Suprapubic skin (tissue), 4 donors: ENCODE results near the gene LYL1. TPM values are rescaled to one million over a fixed set of nuclear protein-coding genes. Genes with fewer than 3 reads are reported as not detected.
"Not testable (repeated sequence)": the region's sequence is repeated elsewhere in the genome, so short reads cannot be mapped to it uniquely, and the experiment has no call there.

Experiments
- DNase-seq, 2 donors: peaks; one replicate each; pipeline ENCODE4 v3.0.0-alpha.2; 2019; ENCODE audit warnings: low spot score in 2 of 2
- H3K27ac ChIP-seq: fragments of 200-600 bp; sonication (generic); one replicate; pipeline ENCODE4 v1.5.1; 2019
- H3K27me3 ChIP-seq: fragments of 200-600 bp; sonication (generic); one replicate; pipeline ENCODE4 v1.5.1; 2019
- H3K36me3 ChIP-seq: fragments of 200-600 bp; sonication (generic); one replicate; pipeline ENCODE4 v1.5.1; 2019
- H3K4me1 ChIP-seq: fragments of 200-600 bp; sonication (generic); one replicate; pipeline ENCODE4 v1.5.1; 2019
- H3K4me3 ChIP-seq: fragments of 200-600 bp; sonication (generic); one replicate; pipeline ENCODE4 v1.5.1; 2019; ENCODE audit warnings: mild to moderate bottlenecking
- H3K9me3 ChIP-seq: fragments of 200-600 bp; sonication (generic); one replicate; pipeline ENCODE4 v1.5.1; 2019
- CTCF ChIP-seq, 2 donors: fragments of 200-600 bp in 1 of 2; fragments of 450-650 bp in 1 of 2; sonication (generic) in 1 of 2; IDR thresholded peaks; one replicate each; pipeline ENCODE4 v1.5.1; 2016 to 2019; ENCODE audit warnings: antibody characterized with exemption in 2 of 2, mild to moderate bottlenecking in 1 of 2, moderate library complexity in 1 of 2
- EP300 ChIP-seq: sonication (generic); formaldehyde crosslinking; IDR thresholded peaks from one replicate; pipeline ENCODE4 v1.6.1; 2017; ENCODE audit warnings: antibody characterized with exemption
- POLR2A ChIP-seq, 2 donors: fragments of 450-650 bp; IDR thresholded peaks; one replicate each; pipeline ENCODE4 v1.6.1; 2017; ENCODE audit warnings: antibody characterized with exemption in 2 of 2, mild to moderate bottlenecking in 2 of 2, moderate library complexity in 2 of 2
- POLR2AphosphoS5 ChIP-seq, 3 donors: sonication (generic); formaldehyde crosslinking; IDR thresholded peaks; one replicate each; pipeline ENCODE4 v1.6.1; 2017; ENCODE audit warnings: antibody characterized with exemption in 3 of 3
- WGBS: methylation state at CpG from one replicate; pipeline ENCODE4 v1.1.5; 2018; 5-methylcytosine and 5-hydroxymethylcytosine counted together
- total RNA-seq, 4 donors: library from RNA; depleted of rRNA; stranded (reverse); fragments of >200 nt; gene quantifications; one replicate each; pipeline ENCODE4 v1.1.0, GENCODE V29; 2016

Gene LYL1
- total RNA-seq, 4 donors from 2014 or later, result 1.5 to 2.7 (median 2.2) TPM

DNA sequence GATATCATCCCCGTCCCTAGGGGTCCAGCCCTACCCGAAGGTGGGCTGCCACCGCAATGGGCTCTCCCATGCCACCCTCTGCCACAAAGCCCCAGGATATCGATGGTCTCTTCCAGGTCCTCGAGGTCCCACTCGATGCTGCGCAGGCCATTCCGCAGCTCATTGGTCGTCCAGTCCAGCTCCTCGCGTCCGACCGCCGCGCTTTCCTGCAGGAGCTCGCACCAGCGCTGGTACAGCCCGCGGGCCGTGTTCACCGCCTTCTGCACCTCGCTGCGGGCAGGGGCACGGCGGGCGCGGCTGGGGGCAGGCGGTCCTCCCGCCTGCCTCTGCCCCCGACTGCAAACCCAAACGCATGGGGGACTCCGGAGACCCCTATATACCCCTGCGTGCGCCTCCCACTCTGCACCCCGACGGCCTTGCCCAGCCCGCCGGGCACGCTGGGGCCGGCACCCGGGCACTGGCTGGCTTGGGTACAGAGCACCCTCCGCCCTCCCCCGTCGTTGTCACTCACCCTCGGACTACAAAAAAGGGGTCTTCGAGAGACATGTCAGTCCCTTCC is 47.0 kb upstream of the LYL1 start:
- Histone ChIP-seq H3K27me3 (no peaks in the 10 kb centered on the region), H3K4me1 (peaks cover 22% of the 10 kb centered on the region), H3K9me3 (no peaks in the 10 kb centered on the region), H3K27ac (peak overlapping the region; percentile 97), H3K4me3 (peak overlapping the region; percentile 79), H3K36me3 (peaks cover 9% of the 10 kb centered on the region)
- WGBS, result 1% methylated on average over 14 of the region's 46 CpGs
- peak in 1 of 2 donors; percentile 78 for DNase-seq
- TF ChIP-seq CTCF (IDR thresholded peaks at IDR 0.05), result no peak
- TF ChIP-seq EP300, result no peak
- peak in 1 of 3 donors; percentile 35 for TF ChIP-seq POLR2AphosphoS5 (IDR thresholded peaks at IDR 0.05)
- TF ChIP-seq POLR2A (IDR thresholded peaks at IDR 0.05), result no peak

GRCh38 chr19:13149173-13149627 is 46.5 kb upstream of the LYL1 start:
- 20% methylated on average over 17 of the region's 17 CpGs for WGBS
- Histone ChIP-seq H3K27ac (peak overlapping the region; percentile 97), H3K36me3 (peaks cover 14% of the 10 kb centered on the region), H3K4me3 (peak overlapping the region; percentile 79), H3K4me1 (peaks cover 22% of the 10 kb centered on the region)
- DNase-seq, H3K9me3 ChIP-seq, H3K27me3 ChIP-seq: not testable (repeated sequence)

DNA sequence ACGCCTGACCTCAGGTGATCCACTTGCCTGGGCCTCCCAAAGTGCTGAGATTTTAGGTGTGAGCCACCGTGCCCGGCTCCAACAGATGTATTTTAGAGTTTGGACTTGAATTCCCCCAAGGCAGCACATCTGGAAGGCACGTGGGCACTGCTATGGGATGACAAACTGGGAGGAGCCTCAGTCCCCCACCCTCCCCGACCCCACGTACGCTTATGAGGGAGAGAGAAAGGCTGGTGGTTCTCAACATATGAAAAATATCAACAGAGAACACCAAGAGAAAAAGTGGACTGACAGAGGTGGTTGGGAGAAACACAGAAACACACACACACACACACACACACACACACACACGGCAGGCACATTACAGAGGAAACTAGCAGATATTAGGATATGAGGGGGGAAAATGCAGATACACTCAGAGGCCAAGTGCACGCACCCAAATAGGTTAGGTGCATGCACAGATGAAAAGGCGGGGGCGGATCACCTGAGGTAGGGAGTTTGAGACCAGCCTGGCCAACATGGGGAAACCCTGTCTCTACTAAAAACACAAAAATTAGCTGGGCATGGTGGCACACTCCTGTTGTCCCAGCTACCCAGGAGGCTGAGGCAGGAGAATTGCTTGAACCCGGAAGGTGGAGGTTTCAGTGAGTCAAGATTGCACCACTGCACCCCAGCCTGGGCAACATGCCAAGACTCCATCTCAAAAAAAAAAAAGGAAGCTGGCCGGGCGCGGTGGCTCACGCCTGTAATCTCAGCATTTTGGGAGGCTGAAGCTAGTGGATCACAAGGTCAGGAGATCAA is 44.3 kb upstream of the LYL1 start:
- Histone ChIP-seq H3K27ac (no peak overlapping the region), H3K4me1 (peaks cover 19% of the 10 kb centered on the region)

GRCh38 chr19:13139633-13140311 is 37.1 kb upstream of the LYL1 start:
- peaks cover 62% of the 10 kb centered on the region for H3K36me3 ChIP-seq
- H3K27me3 ChIP-seq, result no peaks in the 10 kb centered on the region
- no peak for DNase-seq
- H3K4me3 ChIP-seq, result no peak overlapping the region
- 77% methylated on average over 9 of the region's 11 CpGs for WGBS
- H3K27ac ChIP-seq, result no peak overlapping the region
- TF ChIP-seq POLR2AphosphoS5 (IDR thresholded peaks at IDR 0.05), result no peak
- TF ChIP-seq CTCF (IDR thresholded peaks at IDR 0.05), result no peak
- TF ChIP-seq POLR2A (IDR thresholded peaks at IDR 0.05), result no peak
- no peak for TF ChIP-seq EP300
- no peaks in the 10 kb centered on the region for H3K9me3 ChIP-seq
- no peaks in the 10 kb centered on the region for H3K4me1 ChIP-seq

More for the DNA sequence above, 44.3 kb upstream of the LYL1 start:
- no peak for DNase-seq
- peaks cover 19% of the 10 kb centered on the region for H3K36me3 ChIP-seq
- no peaks in the 10 kb centered on the region for H3K27me3 ChIP-seq
- no peak overlapping the region for H3K4me3 ChIP-seq
- 73% methylated on average over 14 of the region's 16 CpGs for WGBS
- H3K9me3 ChIP-seq, result no peaks in the 10 kb centered on the region
- TF ChIP-seq EP300, result no peak
- no peak for TF ChIP-seq POLR2AphosphoS5 (IDR thresholded peaks at IDR 0.05)
- TF ChIP-seq POLR2A (IDR thresholded peaks at IDR 0.05), result no peak
- TF ChIP-seq CTCF (IDR thresholded peaks at IDR 0.05), result no peak

- Histone ChIP-seq H3K36me3 (peaks cover 55% of the 10 kb centered on the region), H3K4me3 (no peak overlapping the region)
- TF ChIP-seq CTCF (IDR thresholded peaks at IDR 0.05) (no peak), EP300 (no peak), POLR2AphosphoS5 (IDR thresholded peaks at IDR 0.05) (no peak), POLR2A (IDR thresholded peaks at IDR 0.05) (no peak)
These were observed 36.2 kb upstream of the LYL1 start for GRCh38 chr19:13138916-13139198.

More at GRCh38 chr19:13138916-13139198, 36.2 kb upstream of the LYL1 start:
- no peak for DNase-seq
- no peaks in the 10 kb centered on the region for H3K4me1 ChIP-seq
- no peak overlapping the region for H3K27ac ChIP-seq
- H3K27me3 ChIP-seq, result no peaks in the 10 kb centered on the region
- WGBS, result 78% methylated on average over 10 of the region's 10 CpGs
- no peaks in the 10 kb centered on the region for H3K9me3 ChIP-seq
